KG1 (cell line): Measurements from ENCODE around the gene METTL18.
"Not testable (repeated sequence)": the region's sequence is repeated elsewhere in the genome, so short reads cannot be mapped to it uniquely, and the experiment has no call there.

Source experiments
- DNase-seq: peaks from one replicate; lab custom pipeline; 2025; lab: John Stamatoyannopoulos, UW

METTL18 gene

GRCh38 chr1:169794530-169795416 lies at the start of gene METTL18:
TSS of gene METTL18 (minus strand) at chr1:169794907. CDS start at chr1:169793695, 1,212 bp downstream.
- DNase-seq: peak; percentile 95

GRCh38 chr1:169838942-169839341 lies 44.2 kb upstream of the METTL18 start:
- no peak for DNase-seq

GRCh38 chr1:169836198-169836597 lies 41.5 kb upstream of the METTL18 start:
- DNase-seq: no peak

GRCh38 chr1:169835647-169836046 lies 40.9 kb upstream of the METTL18 start:
- DNase-seq: no peak

- DNase-seq: no peak
Observed at GRCh38 chr1:169834869-169835268, 40.2 kb upstream of the METTL18 start.

- DNase-seq: no peak
Observed at GRCh38 chr1:169833179-169833901, 38.6 kb upstream of the METTL18 start.

GRCh38 chr1:169829671-169830070 lies 35.0 kb upstream of the METTL18 start:
- no peak for DNase-seq

- no peak for DNase-seq
Observed at GRCh38 chr1:169824153-169824552, 29.4 kb upstream of the METTL18 start.

GRCh38 chr1:169821500-169821899 lies 26.8 kb upstream of the METTL18 start:
- DNase-seq: no peak

- no peak for DNase-seq
Observed at GRCh38 chr1:169816617-169817016, 21.9 kb upstream of the METTL18 start.

- no peak for DNase-seq
Observed at GRCh38 chr1:169814265-169814664, 19.6 kb upstream of the METTL18 start.

- no peak for DNase-seq
Observed at GRCh38 chr1:169812131-169812530, 17.4 kb upstream of the METTL18 start.

GRCh38 chr1:169811418-169812035 lies 16.8 kb upstream of the METTL18 start:
- DNase-seq: not testable (repeated sequence)

- no peak for DNase-seq
Observed at GRCh38 chr1:169809370-169810095, 14.8 kb upstream of the METTL18 start.

- no peak for DNase-seq
Observed at GRCh38 chr1:169804941-169805340, 10.2 kb upstream of the METTL18 start.

- no peak for DNase-seq
Observed at GRCh38 chr1:169802888-169803287, 8.2 kb upstream of the METTL18 start.

- DNase-seq: no peak
Observed at GRCh38 chr1:169797281-169797680, 2.6 kb upstream of the METTL18 start.

- no peak for DNase-seq
Observed at GRCh38 chr1:169796274-169796810, 1.6 kb upstream of the METTL18 start.

- no peak for DNase-seq
Observed at GRCh38 chr1:169795687-169796086, 980 bp upstream of the METTL18 start.

- no peak for DNase-seq
Observed at GRCh38 chr1:169793730-169794129, 977 bp downstream of the METTL18 start.

GRCh38 chr1:169788402-169788801 lies 6.3 kb downstream of the METTL18 start:
- no peak for DNase-seq

GRCh38 chr1:169786974-169787373 lies 7.7 kb downstream of the METTL18 start:
- DNase-seq: no peak
